ENCODE data around the gene MYO6. TPM values are rescaled to one million over a fixed set of nuclear protein-coding genes. Genes with fewer than 3 reads are reported as not detected.

The MYO6 gene
- total and polyA plus RNA-seq, 7 donors = 0.93 to 3.7 (median 2.4) TPM

GRCh38 chr6:75906871-75907270, 157.8 kb downstream of the MYO6 start:
- Histone ChIP-seq H3K27me3 (ENCODE audit: insufficient read depth in 3 of 3, low read length in 2 of 3) (no peaks in the 10 kb centered on the region), H3K4me1 (no peaks in the 10 kb centered on the region), H3K27ac (no peak overlapping the region), H3K4me3 (no peak overlapping the region), H3K9me3 (no peaks in the 10 kb centered on the region), H3K36me3 (ENCODE audit: insufficient read depth in 1 of 2, low read depth in 1 of 2) (no peaks in the 10 kb centered on the region)
- 95% methylated on average over 3 of the region's 3 CpGs for WGBS, 3 donors
- DNase-seq (no peak), ATAC-seq (no peak)
- no peak for TF ChIP-seq CTCF (IDR thresholded peaks at IDR 0.05)
- intact Hi-C loops (cut with DNase I) = no loop called here

GRCh38 chr6:75907444-75907843, 158.4 kb downstream of the MYO6 start:
- no peaks in the 10 kb centered on the region for H3K36me3 ChIP-seq (ENCODE audit: insufficient read depth in 1 of 2, low read depth in 1 of 2)
- WGBS, 3 donors = 59 to 77% (median 61%) methylated on average over 2 of the region's 2 CpGs
- H3K4me1 ChIP-seq = no peaks in the 10 kb centered on the region
- H3K27me3 ChIP-seq (ENCODE audit: insufficient read depth in 3 of 3, low read length in 2 of 3) = no peaks in the 10 kb centered on the region
- no peaks in the 10 kb centered on the region for H3K9me3 ChIP-seq
- ATAC-seq (no peak), DNase-seq (no peak)
- intact Hi-C loops (cut with DNase I) = no loop called here
- H3K27ac ChIP-seq = no peak overlapping the region
- no peak for TF ChIP-seq CTCF (IDR thresholded peaks at IDR 0.05)
- no peak overlapping the region for H3K4me3 ChIP-seq

GRCh38 chr6:75913040-75913439, 164.0 kb downstream of the MYO6 start:
- DNase-seq = no peak
- no peak for TF ChIP-seq CTCF (IDR thresholded peaks at IDR 0.05)
- H3K4me1 ChIP-seq = no peaks in the 10 kb centered on the region
- no peak overlapping the region for H3K4me3 ChIP-seq
- no peaks in the 10 kb centered on the region for H3K9me3 ChIP-seq
- no peak overlapping the region for H3K27ac ChIP-seq
- ATAC-seq = no peak
- intact Hi-C loops (cut with DNase I) = no loop called here
- H3K27me3 ChIP-seq (ENCODE audit: insufficient read depth in 3 of 3, low read length in 2 of 3) = no peaks in the 10 kb centered on the region
- peaks cover 0 to 17% of the 10 kb centered on the region in 2 donors for H3K36me3 ChIP-seq (ENCODE audit: insufficient read depth in 1 of 2, low read depth in 1 of 2)

GRCh38 chr6:75922226-75922625, 173.2 kb downstream of the MYO6 start:
- intact Hi-C loops (cut with DNase I) = no loop called here
- DNase-seq = no peak
- no peak for ATAC-seq

More at GRCh38 chr6:75922226-75922625, 173.2 kb downstream of the MYO6 start:
- no peak overlapping the region for H3K27ac ChIP-seq
- no peaks in the 10 kb centered on the region for H3K27me3 ChIP-seq (ENCODE audit: insufficient read depth in 3 of 3, low read length in 2 of 3)
- H3K36me3 ChIP-seq (ENCODE audit: insufficient read depth in 1 of 2, low read depth in 1 of 2) = no peaks in the 10 kb centered on the region
- no peaks in the 10 kb centered on the region for H3K4me1 ChIP-seq
- TF ChIP-seq CTCF (IDR thresholded peaks at IDR 0.05) = no peak
- no peaks in the 10 kb centered on the region for H3K9me3 ChIP-seq
- no peak overlapping the region for H3K4me3 ChIP-seq
